ENCODE data around the gene ABCC9.
"Not testable (repeated sequence)": the region's sequence is repeated elsewhere in the genome, so short reads cannot be mapped to it uniquely, and the experiment has no call there.

ABCC9 gene

GRCh38 chr12:21938879-21939278 lies 2.3 kb downstream of the ABCC9 start:
- no peaks in the 10 kb centered on the region for H3K36me3 ChIP-seq (ENCODE audit: insufficient read depth)
- H3K27ac ChIP-seq = no peak overlapping the region
- no peak overlapping the region for H3K9ac ChIP-seq
- H3K4me1 ChIP-seq (ENCODE audit: low read depth, poor library complexity, severe bottlenecking) = no peaks in the 10 kb centered on the region
- no peaks in the 10 kb centered on the region for H4K20me1 ChIP-seq (ENCODE audit: insufficient read depth)
- no peak overlapping the region for H2AFZ ChIP-seq (ENCODE audit: low read depth)
- H3K27me3 ChIP-seq (ENCODE audit: insufficient read depth, low read depth) = no peaks in the 10 kb centered on the region
- TF ChIP-seq CTCF (conservative IDR thresholded peaks at IDR 0.05; ENCODE audit: low read depth, low read length) = no peak
- H3K79me2 ChIP-seq (ENCODE audit: insufficient read depth, low read depth) = no peaks in the 10 kb centered on the region
- no peak overlapping the region for H3K4me3 ChIP-seq (IDR thresholded peaks at IDR 0.05; ENCODE audit: insufficient read depth, low read depth, low read length)
- H3K4me2 ChIP-seq = no peak overlapping the region

GRCh38 chr12:21934173-21934572 lies 7.1 kb downstream of the ABCC9 start:
- TF ChIP-seq CTCF (conservative IDR thresholded peaks at IDR 0.05; ENCODE audit: low read depth, low read length) = no peak
- Histone ChIP-seq H2AFZ (ENCODE audit: low read depth) (no peak overlapping the region), H4K20me1 (ENCODE audit: insufficient read depth) (no peaks in the 10 kb centered on the region), H3K4me2 (no peak overlapping the region), H3K4me1 (ENCODE audit: low read depth, poor library complexity, severe bottlenecking) (no peaks in the 10 kb centered on the region), H3K9ac (no peak overlapping the region), H3K36me3 (ENCODE audit: insufficient read depth) (no peaks in the 10 kb centered on the region), H3K27me3 (ENCODE audit: insufficient read depth, low read depth) (no peaks in the 10 kb centered on the region), H3K4me3 (IDR thresholded peaks at IDR 0.05; ENCODE audit: insufficient read depth, low read depth, low read length) (no peak overlapping the region), H3K27ac (no peak overlapping the region), H3K79me2 (ENCODE audit: insufficient read depth, low read depth) (no peaks in the 10 kb centered on the region)

GRCh38 chr12:21933656-21934055 lies 7.6 kb downstream of the ABCC9 start:
- no peak overlapping the region for H3K4me2 ChIP-seq
- no peak for TF ChIP-seq CTCF (conservative IDR thresholded peaks at IDR 0.05; ENCODE audit: low read depth, low read length)
- no peaks in the 10 kb centered on the region for H3K36me3 ChIP-seq (ENCODE audit: insufficient read depth)
- no peaks in the 10 kb centered on the region for H3K79me2 ChIP-seq (ENCODE audit: insufficient read depth, low read depth)
- no peaks in the 10 kb centered on the region for H3K27me3 ChIP-seq (ENCODE audit: insufficient read depth, low read depth)
- H3K4me1 ChIP-seq (ENCODE audit: low read depth, poor library complexity, severe bottlenecking) = no peaks in the 10 kb centered on the region
- no peak overlapping the region for H2AFZ ChIP-seq (ENCODE audit: low read depth)
- no peak overlapping the region for H3K4me3 ChIP-seq (IDR thresholded peaks at IDR 0.05; ENCODE audit: insufficient read depth, low read depth, low read length)
- H4K20me1 ChIP-seq (ENCODE audit: insufficient read depth) = no peaks in the 10 kb centered on the region
- no peak overlapping the region for H3K27ac ChIP-seq
- H3K9ac ChIP-seq = no peak overlapping the region

- H3K36me3 ChIP-seq (ENCODE audit: insufficient read depth); H3K27me3 ChIP-seq (ENCODE audit: insufficient read depth, low read depth); H3K9ac ChIP-seq; H3K4me3 ChIP-seq (IDR thresholded peaks at IDR 0.05; ENCODE audit: insufficient read depth, low read depth, low read length); H3K4me1 ChIP-seq (ENCODE audit: low read depth, poor library complexity, severe bottlenecking); H4K20me1 ChIP-seq (ENCODE audit: insufficient read depth); H3K4me2 ChIP-seq; H3K27ac ChIP-seq; H2AFZ ChIP-seq (ENCODE audit: low read depth); H3K79me2 ChIP-seq (ENCODE audit: insufficient read depth, low read depth): not testable (repeated sequence)
These were observed 11.3 kb downstream of the ABCC9 start for GRCh38 chr12:21929972-21930371.

- Histone ChIP-seq H3K4me3 (IDR thresholded peaks at IDR 0.05; ENCODE audit: insufficient read depth, low read depth, low read length) (no peak overlapping the region), H3K27ac (no peak overlapping the region), H4K20me1 (ENCODE audit: insufficient read depth) (no peaks in the 10 kb centered on the region), H3K79me2 (ENCODE audit: insufficient read depth, low read depth) (no peaks in the 10 kb centered on the region), H2AFZ (ENCODE audit: low read depth) (no peak overlapping the region), H3K27me3 (ENCODE audit: insufficient read depth, low read depth) (no peaks in the 10 kb centered on the region), H3K4me2 (no peak overlapping the region), H3K9ac (no peak overlapping the region), H3K4me1 (ENCODE audit: low read depth, poor library complexity, severe bottlenecking) (no peaks in the 10 kb centered on the region), H3K36me3 (ENCODE audit: insufficient read depth) (no peaks in the 10 kb centered on the region)
- no peak for TF ChIP-seq CTCF (conservative IDR thresholded peaks at IDR 0.05; ENCODE audit: low read depth, low read length)
These were observed 15.8 kb downstream of the ABCC9 start for GRCh38 chr12:21925296-21925913.

Measured in KMS-11 (cell line).